PC-3 (cell line): Measurements from ENCODE around the gene FAM216A.

Experiments used
- CTCF ChIP-seq: fragments of 300-600 bp; sonication (generic); conservative IDR thresholded peaks from 2 replicates; pipeline ENCODE4 v1.5.1; 2017; ENCODE audit warnings: antibody characterized with exemption, low read depth, mild to moderate bottlenecking, low read length
- EZH2 ChIP-seq: fragments of 300-600 bp; sonication (generic); IDR thresholded peaks from one replicate; pipeline ENCODE4 v1.6.1; 2017; ENCODE audit warnings: antibody characterized with exemption, mild to moderate bottlenecking, low read length; ENCODE audit not compliant: unreplicated experiment
- EZH2phosphoT487 ChIP-seq: fragments of 300-600 bp; sonication (generic); IDR thresholded peaks from 2 replicates; pipeline ENCODE4 v1.6.1; 2018; ENCODE audit warnings: mild to moderate bottlenecking, antibody characterized with exemption, low read length, borderline replicate concordance

- TF ChIP-seq CTCF = no peak
- TF ChIP-seq EZH2 = no peak
- TF ChIP-seq EZH2phosphoT487 = no peak
Observed at GRCh38 chr12:110537605-110538409, 69.2 kb downstream of the FAM216A start.
